B cell (primary cell): ENCODE results near the gene CACNA1H.

ENCODE experiments used
- CTCF ChIP-seq: fragments of 200-600 bp; IDR thresholded peaks from one replicate; pipeline ENCODE4 v1.8.0; 2022; ENCODE audit warnings: antibody characterized with exemption, mild to moderate bottlenecking
- EZH2 ChIP-seq: IDR thresholded peaks from 2 replicates; pipeline ENCODE4 v1.6.1; 2012; ENCODE audit warnings: borderline replicate concordance, low read depth, mild to moderate bottlenecking, moderate library complexity, low read length; ENCODE audit not compliant: insufficient read depth, poor library complexity, severe bottlenecking

- TF ChIP-seq CTCF (no peak), EZH2 (no peak)
Measured at GRCh38 chr16:1164975-1165374, 12.1 kb downstream of the CACNA1H start.
